ENCODE data around the gene ST3GAL2. TPM values are rescaled to one million over a fixed set of nuclear protein-coding genes. Genes with fewer than 3 reads are reported as not detected.
A peak's percentile ranks its signal among the peaks of the same experiment; 100 is the strongest.

ST3GAL2 gene
- total and polyA plus RNA-seq, 9 of the 15 experiments (the other 6 are each of a cell fraction or from before 2014, with no cell fraction given) = 1.5 to 108 (median 34.3) TPM

GRCh38 chr16:70463235-70463634, 24.3 kb upstream of the ST3GAL2 start:
- H3K4me3 ChIP-seq = no peak overlapping the region
- CTCF ChIA-PET (ENCODE audit: low intra/inter-chr PET ratio) = interaction anchor here (0.6 kb wide), 1 partner anchor 94 kb away, joined by 3 read pairs; no protein-coding TSS in a partner anchor
- no peaks in the 10 kb centered on the region for H3K27me3 ChIP-seq (ENCODE audit: control insufficient read depth in 2 of 2, insufficient read depth in 2 of 2, low read length in 2 of 2)
- no peaks in the 10 kb centered on the region for H3K79me2 ChIP-seq (ENCODE audit: control insufficient read depth, insufficient read depth, low read length)
- ATAC-seq (no peak), FAIRE-seq (no peak), DNase-seq (ENCODE audit: extremely low read depth in 1 of 4, low spot score in 3 of 4) (no peak)
- TF ChIP-seq ZNF282 (CRISPR knock-in tag; IDR thresholded peaks at IDR 0.05) (no peak), KDM1A (IDR thresholded peaks at IDR 0.05) (0 out of 4 replicates have a peak, but pooled peaks of 1 of the 2 experiments have one; percentile 24), GABPA (tag; conservative IDR thresholded peaks at IDR 0.05; ENCODE audit: low read depth) (no peak), IFI16 (CRISPR knock-in tag; IDR thresholded peaks at IDR 0.05) (no peak), RBM25 (IDR thresholded peaks at IDR 0.05; ENCODE audit: low read depth, low read length, severe bottlenecking) (peak; percentile 59), BCOR (IDR thresholded peaks at IDR 0.05) (peak; percentile 68), TAF7 (tag; IDR thresholded peaks at IDR 0.05) (no peak), PCBP2 (IDR thresholded peaks at IDR 0.05; ENCODE audit: low read depth, low read length, poor library complexity, severe bottlenecking) (no peak), ZC3H4 (CRISPR knock-in tag; IDR thresholded peaks at IDR 0.05; ENCODE audit: borderline replicate concordance) (0 out of 2 replicates have a peak, but pooled peaks have one; percentile 16), ZNF586 (CRISPR knock-in tag; conservative IDR thresholded peaks at IDR 0.05) (no peak), MIER1 (IDR thresholded peaks at IDR 0.05; ENCODE audit: low read depth) (no peak)
- POLR2A ChIA-PET = interaction anchor here (0.6 to 1.8 kb wide), 2 partner anchors 9 to 16 kb away, joined by 3 to 6 read pairs; partner anchors contain the start of gene FCSK
- H3K9ac ChIP-seq (ENCODE audit: insufficient read depth in 1 of 2, low read depth in 2 of 2, low read length in 2 of 2) = no peak overlapping the region; a peak in 1 of 4 replicates
- H3K36me3 ChIP-seq (ENCODE audit: control insufficient read depth, insufficient read depth, low read length) = peaks cover 10% of the 10 kb centered on the region; the same call in 1 of the 3 replicates
- peaks cover 0 to 22% of the 10 kb centered on the region in 2 experiments; a peak in 3 of 5 replicates for H3K4me1 ChIP-seq (replicated peaks in 1 of 2; ENCODE audit: control insufficient read depth in 2 of 2, insufficient read depth in 2 of 2, low read length in 2 of 2)
- no peak overlapping the region for H3K27ac ChIP-seq (ENCODE audit: extremely low read depth, low read depth, low read length)
- WGBS (ENCODE audit: insufficient coverage, low coverage, missing lambda C conversion rate) = 62% methylated on average over 2 of the region's 2 CpGs
- H3K9me1 ChIP-seq (ENCODE audit: control insufficient read depth, insufficient read depth, low read length) = no peaks in the 10 kb centered on the region
- intact Hi-C loops (cut with micrococcal nuclease) (no loop called here), in situ Hi-C loops (cut with MboI) (loop anchor here (10.0 kb wide), 1 partner anchor 68 kb away; no protein-coding TSS in a partner anchor)
- H4K20me1 ChIP-seq (replicated peaks; ENCODE audit: control insufficient read depth, insufficient read depth, low read length) = no peaks in the 10 kb centered on the region
- H2AFZ ChIP-seq (ENCODE audit: low read depth, low read length) = no peak overlapping the region
- no peak overlapping the region for H3K4me2 ChIP-seq (ENCODE audit: insufficient read depth, low read length)
- no TSS peak for BruUV-seq (replicated peaks)
- no peaks in the 10 kb centered on the region for H3K9me3 ChIP-seq (replicated peaks; ENCODE audit: control insufficient read depth, insufficient read depth, low read depth, low read length)

Measured in K562 (cell line).